Ascending aorta (tissue), 2 donors: ENCODE results near the gene ADGRG1. TPM values are rescaled to one million over a fixed set of nuclear protein-coding genes. Genes with fewer than 3 reads are reported as not detected.
A peak's percentile ranks its signal among the peaks of the same experiment; 100 is the strongest.

Source experiments
- DNase-seq, 2 donors: peaks; one replicate each; pipeline ENCODE4 v3.0.0-alpha.2; 2019; ENCODE audit warnings: low spot score in 2 of 2
- H3K27ac ChIP-seq, 2 donors: fragments of 200-600 bp; sonication (generic); one replicate each; pipeline ENCODE4 v1.5.1; 2016 to 2017; ENCODE audit warnings: mild to moderate bottlenecking in 1 of 2
- H3K27me3 ChIP-seq: fragments of 200-600 bp; sonication (generic); one replicate; pipeline ENCODE4 v1.5.1; 2017
- H3K36me3 ChIP-seq, 2 donors: fragments of 200-600 bp; sonication (generic); one replicate each; pipeline ENCODE4 v1.5.1; 2016
- H3K4me1 ChIP-seq, 2 donors: fragments of 200-600 bp; sonication (generic); one replicate each; pipeline ENCODE4 v1.5.1; 2016 to 2017; ENCODE audit warnings: mild to moderate bottlenecking in 1 of 2
- H3K4me3 ChIP-seq, 2 donors: fragments of 200-600 bp; sonication (generic); one replicate each; pipeline ENCODE4 v1.5.1; 2016 to 2017; ENCODE audit warnings: mild to moderate bottlenecking in 1 of 2
- H3K9me3 ChIP-seq, 2 donors: fragments of 200-600 bp; sonication (generic); one replicate each; pipeline ENCODE4 v1.5.1; 2016
- CTCF ChIP-seq, 3 experiments: fragments of 200-600 bp in 2 of 3; fragments of 450-650 bp in 1 of 3; sonication (generic) in 2 of 3; IDR thresholded peaks; one replicate each; pipeline ENCODE4 v1.5.1; 2016 to 2019; ENCODE audit warnings: antibody characterized with exemption in 3 of 3, mild to moderate bottlenecking in 1 of 3, moderate library complexity in 1 of 3
- intact Hi-C: fragments of 100-400 bp; cut with DNase I; formaldehyde crosslinking; loops from one replicate; pipeline ENCODE4 v1.15.1; 2023
- total RNA-seq: library from RNA; depleted of rRNA; stranded (reverse); fragments of >200 nt; gene quantifications from one replicate; pipeline ENCODE4 v1.1.0, GENCODE V29; 2016

ADGRG1 gene
- total RNA-seq, 1 donor from 2014 or later = 343 TPM

GRCh38 chr16:57611706-57612105 lies 16.7 kb upstream of the ADGRG1 start:
- no peaks in the 10 kb centered on the region for H3K36me3 ChIP-seq
- H3K9me3 ChIP-seq = no peaks in the 10 kb centered on the region
- no peak overlapping the region for H3K27ac ChIP-seq
- intact Hi-C loops = no loop called here
- no peak for TF ChIP-seq CTCF (IDR thresholded peaks at IDR 0.05)
- H3K4me1 ChIP-seq = no peaks in the 10 kb centered on the region
- H3K4me3 ChIP-seq = no peak overlapping the region
- no peaks in the 10 kb centered on the region for H3K27me3 ChIP-seq
- DNase-seq = peak in 1 of 2 donors; percentile 30

GRCh38 chr16:57612494-57612893 lies 15.9 kb upstream of the ADGRG1 start:
- no peak for TF ChIP-seq CTCF (IDR thresholded peaks at IDR 0.05)

GRCh38 chr16:57613514-57613913 lies 14.9 kb upstream of the ADGRG1 start:
- Histone ChIP-seq H3K27me3 (no peaks in the 10 kb centered on the region), H3K4me1 (no peaks in the 10 kb centered on the region), H3K4me3 (no peak overlapping the region), H3K27ac (no peak overlapping the region), H3K36me3 (no peaks in the 10 kb centered on the region), H3K9me3 (no peaks in the 10 kb centered on the region)
- DNase-seq = peak in 1 of 2 donors; percentile 45
- TF ChIP-seq CTCF (IDR thresholded peaks at IDR 0.05) = no peak
- intact Hi-C loops = no loop called here

More at GRCh38 chr16:57612494-57612893, 15.9 kb upstream of the ADGRG1 start:
- intact Hi-C loops = no loop called here
- peak in 1 of 2 donors; percentile 19 for DNase-seq
- no peaks in the 10 kb centered on the region for H3K4me1 ChIP-seq
- no peaks in the 10 kb centered on the region for H3K36me3 ChIP-seq
- no peaks in the 10 kb centered on the region for H3K9me3 ChIP-seq
- H3K27me3 ChIP-seq = no peaks in the 10 kb centered on the region
- no peak overlapping the region for H3K4me3 ChIP-seq
- H3K27ac ChIP-seq = no peak overlapping the region

GRCh38 chr16:57614536-57614935 lies 13.9 kb upstream of the ADGRG1 start:
- Histone ChIP-seq H3K36me3 (no peaks in the 10 kb centered on the region), H3K4me3 (no peak overlapping the region), H3K9me3 (no peaks in the 10 kb centered on the region), H3K27ac (no peak overlapping the region), H3K4me1 (no peaks in the 10 kb centered on the region), H3K27me3 (no peaks in the 10 kb centered on the region)
- DNase-seq = no peak
- no peak for TF ChIP-seq CTCF (IDR thresholded peaks at IDR 0.05)
- intact Hi-C loops = no loop called here

- Histone ChIP-seq H3K36me3 (no peaks in the 10 kb centered on the region), H3K9me3 (no peaks in the 10 kb centered on the region), H3K27me3 (no peaks in the 10 kb centered on the region), H3K4me1 (no peaks in the 10 kb centered on the region), H3K4me3 (no peak overlapping the region), H3K27ac (no peak overlapping the region)
- DNase-seq = peak in 1 of 2 donors; percentile 25
- intact Hi-C loops = no loop called here
- no peak for TF ChIP-seq CTCF (IDR thresholded peaks at IDR 0.05)
These were observed 13.5 kb upstream of the ADGRG1 start for GRCh38 chr16:57614944-57615343.

- Histone ChIP-seq H3K4me3 (no peak overlapping the region), H3K27me3 (no peaks in the 10 kb centered on the region), H3K36me3 (no peaks in the 10 kb centered on the region), H3K4me1 (no peaks in the 10 kb centered on the region), H3K27ac (no peak overlapping the region), H3K9me3 (no peaks in the 10 kb centered on the region)
- peak in 1 of 2 donors; percentile 45 for DNase-seq
- no peak for TF ChIP-seq CTCF (IDR thresholded peaks at IDR 0.05)
- intact Hi-C loops = no loop called here
These were observed 12.6 kb upstream of the ADGRG1 start for GRCh38 chr16:57615813-57616212.
